Fibroblast of lung (primary cell): ENCODE measurements around the gene THAP4.

Source experiments
- CTCF ChIP-seq, 2 donors: IDR thresholded peaks in 1 of 2; conservative IDR thresholded peaks in 1 of 2; 1 replicate in 1 of 2; 2 replicates in 1 of 2; pipeline ENCODE4 v1.5.1; 2011 to 2012; ENCODE audit warnings: low read length in 2 of 2, control low read depth in 1 of 2, inconsistent platforms in 1 of 2, low read depth in 1 of 2, mild to moderate bottlenecking in 1 of 2
- EZH2 ChIP-seq: IDR thresholded peaks from 2 replicates; pipeline ENCODE4 v1.5.1; 2012; ENCODE audit warnings: low read length, control low read depth, mild to moderate bottlenecking; ENCODE audit errors: missing control alignments

GRCh38 chr2:241618829-241619228, 18.1 kb downstream of the THAP4 start:
- TF ChIP-seq CTCF (conservative IDR thresholded peaks at IDR 0.05 in 1 of 2, IDR thresholded peaks at IDR 0.05 in 1 of 2; ENCODE audit: low read depth in 1 of 2, low read length in 2 of 2), result no peak
- no peak for TF ChIP-seq EZH2
